Transverse colon (tissue), 4 donors: ENCODE measurements around the gene ICAM4. TPM values are rescaled to one million over a fixed set of nuclear protein-coding genes. Genes with fewer than 3 reads are reported as not detected.

Experiments
- DNase-seq: peaks from one replicate; pipeline ENCODE4 v3.0.0-alpha.2; 2019
- H3K27ac ChIP-seq, 4 donors: fragments of 200-600 bp; sonication (generic); 2 replicates each; pipeline ENCODE4 v1.5.1; 2016 to 2018; ENCODE audit warnings: inconsistent platforms in 4 of 4
- H3K27me3 ChIP-seq: fragments of 200-600 bp; sonication (generic); 2 replicates; pipeline ENCODE4 v1.5.1; 2017; ENCODE audit warnings: inconsistent platforms
- H3K36me3 ChIP-seq, 4 donors: fragments of 200-600 bp; sonication (generic); 2 replicates each; pipeline ENCODE4 v1.5.1; 2017 to 2019; ENCODE audit warnings: inconsistent platforms in 4 of 4
- H3K4me1 ChIP-seq, 4 donors: fragments of 200-600 bp; sonication (generic); 2 replicates each; pipeline ENCODE4 v1.5.1; 2017 to 2020; ENCODE audit warnings: inconsistent platforms in 4 of 4
- H3K4me3 ChIP-seq, 4 donors: fragments of 200-600 bp; sonication (generic); 1 replicate in 1 of 4; 2 replicates in 3 of 4; pipeline versions ENCODE4 v1.5.1 to v1.6.1; 2017 to 2019; ENCODE audit warnings: inconsistent platforms in 4 of 4
- H3K9me3 ChIP-seq, 2 donors: fragments of 200-600 bp; sonication (generic); 2 replicates each; pipeline ENCODE4 v1.5.1; 2017 to 2019; ENCODE audit warnings: inconsistent platforms in 2 of 2
- CTCF ChIP-seq, 5 experiments: fragments of 200-600 bp in 3 of 5; fragments of 450-650 bp in 2 of 5; sonication (generic) in 3 of 5; IDR thresholded peaks; 1 replicate in 2 of 5; 2 replicates in 3 of 5; pipeline ENCODE4 v1.5.1; 2016 to 2017; ENCODE audit warnings: antibody characterized with exemption in 5 of 5, inconsistent platforms in 3 of 5, mild to moderate bottlenecking in 2 of 5, moderate library complexity in 1 of 5
- EP300 ChIP-seq: sonication (generic); formaldehyde crosslinking; IDR thresholded peaks from one replicate; pipeline ENCODE4 v1.6.1; 2017; ENCODE audit warnings: antibody characterized with exemption, low read depth
- POLR2A ChIP-seq: fragments of 450-650 bp; IDR thresholded peaks from one replicate; pipeline ENCODE4 v1.6.1; 2016; ENCODE audit warnings: antibody characterized with exemption, mild to moderate bottlenecking, moderate library complexity
- POLR2AphosphoS5 ChIP-seq, 3 donors: sonication (generic); formaldehyde crosslinking; IDR thresholded peaks; one replicate each; pipeline ENCODE4 v1.6.1; 2016; ENCODE audit warnings: antibody characterized with exemption in 3 of 3
- WGBS, 2 donors: methylation state at CpG; one replicate each; pipeline ENCODE4 v1.1.5; 2018; ENCODE audit warnings: low coverage in 1 of 2; 5-methylcytosine and 5-hydroxymethylcytosine counted together
- in situ Hi-C, 4 donors: fragments of 200-750 bp; cut with MboI; loops; one replicate each; pipeline versions ENCODE4 v1.15.0 to v1.15.1; 2017; ENCODE audit warnings: low sequenced_read_pairs in 3 of 4, low pct_ligation_motif_present in 1 of 4, low pct_unique_long_range_greater_than_20kb in 1 of 4
- intact Hi-C: fragments of 100-400 bp; cut with DNase I; formaldehyde crosslinking; loops from one replicate; pipeline ENCODE4 v1.15.1; 2023; ENCODE audit warnings: low total_unique reads
- total RNA-seq, 4 donors: library from RNA; depleted of rRNA; stranded (reverse); fragments of >200 nt; gene quantifications; one replicate each; pipeline ENCODE4 v1.1.0, GENCODE V29; 2016

The ICAM4 gene
- total RNA-seq, 4 donors from 2014 or later, result 0.48 to 0.55 TPM; not detected in 2

- in situ Hi-C loops (loop anchor here in 2 of 4 donors (10.0 to 25.0 kb wide), 3 partner anchors 49 to 319 kb away; partner anchors contain the start of genes ANGPTL6 (in 1 of the 2), DNMT1 (in 1 of the 2), EIF3G (in 1 of the 2) and P2RY11 (in 1 of the 2)), intact Hi-C loops (no loop called here)
- H3K9me3 ChIP-seq, result no peaks in the 10 kb centered on the region
- no peaks in the 10 kb centered on the region for H3K27me3 ChIP-seq
- no peak for TF ChIP-seq CTCF (IDR thresholded peaks at IDR 0.05)
- TF ChIP-seq EP300, result no peak
- no peak for TF ChIP-seq POLR2AphosphoS5 (IDR thresholded peaks at IDR 0.05)
- no peak for TF ChIP-seq POLR2A
- no peak for DNase-seq
- H3K36me3 ChIP-seq, result no peaks in the 10 kb centered on the region
- WGBS, 2 donors, result 87% methylated on average over 7 of the region's 7 CpGs; no CpG with 5 or more reads in 1 of the 2 donors
- H3K27ac ChIP-seq, result no peak overlapping the region
- H3K4me1 ChIP-seq, result peaks cover 0 to 4% (median 2%) of the 10 kb centered on the region in 4 donors
- no peak overlapping the region for H3K4me3 ChIP-seq
These were observed 43.1 kb upstream of the ICAM4 start for GRCh38 chr19:10243606-10244005.

GRCh38 chr19:10245189-10245939 lies 41.4 kb upstream of the ICAM4 start:
- DNase-seq, result no peak
- Histone ChIP-seq H3K4me3 (no peak overlapping the region), H3K27me3 (no peaks in the 10 kb centered on the region), H3K9me3 (no peaks in the 10 kb centered on the region), H3K4me1 (peaks cover 0 to 6% (median 4%) of the 10 kb centered on the region in 4 donors), H3K36me3 (no peaks in the 10 kb centered on the region), H3K27ac (no peak overlapping the region)
- intact Hi-C loops, result no loop called here
- TF ChIP-seq EP300 (no peak), CTCF (IDR thresholded peaks at IDR 0.05) (no peak), POLR2A (no peak), POLR2AphosphoS5 (IDR thresholded peaks at IDR 0.05) (no peak)
- in situ Hi-C loops, result loop anchor here in 2 of 4 donors (10.0 to 25.0 kb wide), 3 partner anchors 51 to 321 kb away; partner anchors contain the start of genes ANGPTL6 (in 1 of the 2), DNMT1 (in 1 of the 2), EIF3G (in 1 of the 2) and P2RY11 (in 1 of the 2)
- 71 to 81% methylated on average over 6 to 9 of the region's 9 CpGs for WGBS, 2 donors

- Histone ChIP-seq H3K27ac (no peak overlapping the region), H3K4me1 (peaks cover 0 to 15% (median 11%) of the 10 kb centered on the region in 4 donors), H3K27me3 (no peaks in the 10 kb centered on the region), H3K9me3 (no peaks in the 10 kb centered on the region), H3K36me3 (no peaks in the 10 kb centered on the region), H3K4me3 (no peak overlapping the region)
- TF ChIP-seq POLR2A, result no peak
- no peak for DNase-seq
- in situ Hi-C loops (loop anchor here in 2 of 4 donors (10.0 to 25.0 kb wide), 3 partner anchors 52 to 322 kb away; partner anchors contain the start of genes ANGPTL6 (in 1 of the 2), DNMT1 (in 1 of the 2), EIF3G (in 1 of the 2) and P2RY11 (in 1 of the 2)), intact Hi-C loops (no loop called here)
- 80 to 81% methylated on average over 3 to 6 of the region's 6 CpGs for WGBS, 2 donors
These were observed 40.2 kb upstream of the ICAM4 start for GRCh38 chr19:10246511-10246910.

GRCh38 chr19:10251792-10252694 lies 34.7 kb upstream of the ICAM4 start, which contains the start of gene MRPL4:
Gene MRPL4 (plus strand): TSS chr19:10252214. CDS start chr19:10252254, 40 bp downstream.
- in situ Hi-C loops, result no loop called here
- peak; percentile 96 for DNase-seq
- no peaks in the 10 kb centered on the region for H3K27me3 ChIP-seq
- intact Hi-C loops, result no loop called here
- peak within 1 kb of the TSS; percentile 63 to 87 (median 80) for H3K4me3 ChIP-seq
- no peak for TF ChIP-seq EP300
- TF ChIP-seq CTCF (IDR thresholded peaks at IDR 0.05), result peak in 2 of 5 experiments; percentile 22 to 35
- peak; percentile 54 to 92 (median 90) for TF ChIP-seq POLR2AphosphoS5 (IDR thresholded peaks at IDR 0.05)
- TF ChIP-seq POLR2A, result peak; percentile 69
- H3K9me3 ChIP-seq, result no peaks in the 10 kb centered on the region
- WGBS, 2 donors, result 0% methylated on average over 1 to 42 of the region's 77 CpGs
- peaks cover 0 to 19% (median 0%) of the 10 kb centered on the region in 4 donors for H3K36me3 ChIP-seq
- H3K4me1 ChIP-seq, result peaks cover 6 to 22% (median 18%) of the 10 kb centered on the region in 4 donors
- peak within 1 kb of the TSS; percentile 87 to 91 (median 88) for H3K27ac ChIP-seq
